Measurements from ENCODE around the gene SLC22A1.
A peak's percentile ranks its signal among the peaks of the same experiment; 100 is the strongest.
"Not testable (repeated sequence)": the region's sequence is repeated elsewhere in the genome, so short reads cannot be mapped to it uniquely, and the experiment has no call there.

Gene SLC22A1

DNA sequence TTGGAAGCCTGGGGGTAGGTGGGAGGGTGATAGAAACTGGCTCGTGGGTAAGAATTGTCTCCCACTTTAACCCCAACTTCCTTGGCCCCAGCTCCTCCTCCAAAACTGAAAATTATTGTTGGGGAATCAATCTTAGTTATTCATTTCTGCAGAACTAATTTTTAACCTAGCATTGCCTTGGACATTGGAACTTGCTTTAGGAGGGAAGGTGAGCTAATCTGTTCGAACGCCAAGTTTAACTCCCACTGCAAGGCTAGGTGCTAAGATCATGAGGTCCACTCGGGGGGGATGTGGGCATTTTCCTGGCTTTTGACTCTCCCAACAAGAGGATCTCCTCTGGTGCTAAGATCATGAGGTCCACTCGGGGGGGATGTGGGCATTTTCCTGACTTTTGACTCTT is 3.5 kb downstream of the SLC22A1 start:
- DNase-seq = not testable (repeated sequence)

GRCh38 chr6:160127270-160128124 is 5.9 kb downstream of the SLC22A1 start:
- no peak for DNase-seq

- no peak for DNase-seq
These were observed 6.6 kb downstream of the SLC22A1 start for GRCh38 chr6:160128125-160128683.

- no peak for DNase-seq
These were observed 7.4 kb downstream of the SLC22A1 start for GRCh38 chr6:160128879-160129516.

- DNase-seq = no peak
These were observed 8.4 kb downstream of the SLC22A1 start for GRCh38 chr6:160129881-160130615.

- no peak for DNase-seq
These were observed 9.3 kb downstream of the SLC22A1 start for GRCh38 chr6:160130729-160131484.

- DNase-seq = no peak
These were observed 10.2 kb downstream of the SLC22A1 start for GRCh38 chr6:160131636-160132296.

GRCh38 chr6:160132297-160132637 is 10.7 kb downstream of the SLC22A1 start:
- no peak for DNase-seq

DNA sequence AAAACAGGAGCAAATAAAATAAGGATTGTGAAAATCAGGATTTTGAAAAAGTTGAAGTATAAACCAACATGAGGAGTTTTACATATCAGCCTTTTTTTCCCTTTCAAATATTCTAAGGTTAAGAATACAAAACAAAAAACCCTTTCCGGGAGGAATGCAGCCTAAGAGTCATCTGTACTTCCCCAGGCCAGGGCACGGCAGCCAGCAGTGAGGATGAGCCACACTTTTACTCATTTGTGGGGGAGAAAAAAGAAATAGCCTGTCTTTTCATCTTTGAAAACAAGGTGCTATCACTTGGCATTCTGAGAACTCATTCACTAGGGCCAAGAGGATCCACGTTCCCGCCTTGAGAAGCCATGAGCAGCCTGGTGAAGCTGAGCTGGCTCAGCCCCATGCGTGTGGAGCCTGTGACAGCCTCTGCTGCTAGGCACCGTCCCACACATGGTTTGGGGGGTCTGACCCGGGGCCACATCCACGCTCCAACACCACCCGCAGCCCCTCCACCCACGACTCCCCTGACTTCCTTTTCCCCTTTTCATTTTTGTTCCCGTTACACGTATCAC is 11.2 kb downstream of the SLC22A1 start:
- no peak for DNase-seq

- DNase-seq = no peak
These were observed 12.1 kb downstream of the SLC22A1 start for GRCh38 chr6:160133441-160134336.

GRCh38 chr6:160134337-160134751 is 12.7 kb downstream of the SLC22A1 start:
- DNase-seq = not testable (repeated sequence)

- DNase-seq = no peak
These were observed 13.3 kb downstream of the SLC22A1 start for GRCh38 chr6:160134779-160135547.

GRCh38 chr6:160135907-160136655 is 14.5 kb downstream of the SLC22A1 start:
- DNase-seq = peak; percentile 50

DNA sequence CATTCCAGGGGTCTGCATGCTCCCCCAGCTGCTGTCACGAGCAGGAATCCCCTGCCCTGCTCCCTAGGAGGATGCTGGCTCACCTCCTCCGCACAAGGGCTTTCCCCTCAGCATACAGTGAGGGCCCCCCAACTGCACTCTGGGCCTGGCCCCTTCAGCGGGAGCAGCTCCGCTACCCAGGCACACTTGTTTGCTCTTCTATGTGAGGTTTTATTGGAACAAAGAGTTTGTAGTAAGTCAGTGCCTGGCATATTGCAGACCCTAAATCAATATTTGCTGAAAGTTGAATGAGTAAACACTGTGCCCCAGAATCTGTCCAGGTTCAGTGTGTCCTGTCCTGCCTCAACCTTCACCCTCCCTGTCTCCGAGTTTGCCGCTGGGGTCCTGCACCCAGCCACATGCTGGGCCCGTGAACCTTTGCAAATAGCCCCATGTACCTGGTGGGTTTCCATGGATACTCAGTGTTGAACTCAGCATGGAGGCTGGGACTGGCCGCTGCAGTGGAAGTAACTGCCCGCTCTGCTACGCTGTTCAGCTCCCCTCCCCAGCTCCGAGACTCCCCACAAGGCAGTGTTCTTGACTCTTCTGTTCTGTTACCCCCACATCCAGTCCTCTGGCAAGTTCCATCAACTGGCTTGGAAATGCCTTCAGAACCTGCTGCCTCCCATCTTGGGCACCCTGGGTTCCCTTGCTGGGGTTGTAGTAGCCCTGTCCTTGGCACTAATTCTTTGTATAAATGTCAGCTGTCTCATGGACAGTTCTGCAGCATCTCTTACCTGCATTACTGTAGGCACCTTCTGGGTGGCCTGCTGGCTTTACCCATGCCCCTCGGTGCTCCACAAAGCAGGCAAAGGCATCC is 15.7 kb downstream of the SLC22A1 start:
- DNase-seq = peak; percentile 86

DNA sequence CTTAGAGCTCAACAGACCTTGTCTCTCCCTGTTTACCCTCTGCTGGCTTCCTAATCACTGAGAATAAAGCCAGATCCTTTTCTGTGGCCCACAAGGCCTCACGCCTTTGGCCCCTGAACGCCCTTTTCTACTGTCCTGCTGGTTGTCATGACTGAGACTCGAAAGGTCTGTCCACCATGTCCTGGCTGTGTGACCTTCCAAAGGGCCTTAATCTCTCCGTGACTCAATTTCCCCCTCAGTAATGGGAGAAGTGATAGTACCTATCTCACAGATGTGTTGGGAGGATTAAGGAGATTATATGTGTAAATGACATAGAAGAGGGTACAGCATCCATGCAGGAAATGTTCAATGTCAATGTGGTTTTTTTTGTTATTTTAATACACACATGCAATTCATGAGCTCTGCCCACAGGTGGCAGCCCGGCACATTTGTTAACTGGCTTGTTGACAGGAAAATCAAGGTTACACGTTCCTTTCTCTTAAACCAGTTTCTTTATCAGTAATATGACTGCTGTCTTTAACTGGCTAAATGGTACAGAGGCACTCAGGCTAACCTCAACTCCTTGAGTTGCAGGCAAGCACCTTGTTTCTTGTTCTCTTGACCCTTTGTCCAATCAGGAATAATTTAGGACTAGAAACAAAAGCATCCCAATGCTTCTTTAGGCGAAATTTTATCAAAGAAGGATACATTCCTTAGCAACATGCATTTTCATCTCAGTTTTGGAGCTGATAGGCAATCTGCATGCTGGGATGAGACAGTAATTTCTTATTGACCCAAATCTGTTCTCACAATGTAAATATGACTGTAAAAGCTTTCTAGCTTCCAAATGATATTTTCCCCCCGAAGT is 16.6 kb downstream of the SLC22A1 start:
- peak; percentile 51 for DNase-seq

- DNase-seq = no peak
These were observed 17.3 kb downstream of the SLC22A1 start for GRCh38 chr6:160138839-160139419.

- no peak for DNase-seq
These were observed 17.8 kb downstream of the SLC22A1 start for GRCh38 chr6:160139420-160139851.

Measured in NCI-H146 (cell line).